GM12878 (cell line): ENCODE results near the gene CDC42EP3. TPM values are rescaled to one million over a fixed set of nuclear protein-coding genes. Genes with fewer than 3 reads are reported as not detected.

Experiments
- BRCA1 ChIP-seq: IDR thresholded peaks from 2 replicates; pipeline ENCODE4 v1.6.1; 2011; ENCODE audit warnings: low read depth, low read length, improper control_type of control experiment
- CBFB ChIP-seq: IDR thresholded peaks from 2 replicates; pipeline ENCODE4 v1.6.1; 2016; ENCODE audit warnings: antibody characterized with exemption, low read depth
- E2F4 ChIP-seq: IDR thresholded peaks from 2 replicates; pipeline ENCODE4 v1.6.1; 2012; ENCODE audit warnings: low read depth, low read length, improper control_type of control experiment
- ELK1 ChIP-seq: IDR thresholded peaks from 2 replicates; pipeline ENCODE4 v1.6.1; 2012; ENCODE audit warnings: low read depth, low read length, improper control_type of control experiment
- EZH2 ChIP-seq: IDR thresholded peaks from 2 replicates; pipeline ENCODE4 v1.6.1; 2012; ENCODE audit warnings: low read depth, mild to moderate bottlenecking, control low read depth, inconsistent platforms, low read length, borderline replicate concordance; ENCODE audit not compliant: control insufficient read depth
- FOS ChIP-seq: IDR thresholded peaks from 3 replicates; pipeline ENCODE4 v1.6.1; 2011; ENCODE audit warnings: borderline replicate concordance; ENCODE audit not compliant: insufficient read length; ENCODE audit errors: extremely low read depth
- HDAC6 ChIP-seq: fragments of 200-600 bp; sonication (generic); IDR thresholded peaks from one replicate; pipeline ENCODE4 v1.8.0; 2017; ENCODE audit warnings: antibody characterized with exemption; ENCODE audit not compliant: unreplicated experiment
- HDGF ChIP-seq: fragments of 450-650 bp; IDR thresholded peaks from 2 replicates; pipeline ENCODE4 v1.6.1; 2016; ENCODE audit warnings: antibody characterized with exemption
- PBX3 ChIP-seq: IDR thresholded peaks from 2 replicates; pipeline ENCODE4 v1.6.1; 2011; ENCODE audit warnings: mild to moderate bottlenecking, low read depth, low read length, moderate library complexity; ENCODE audit not compliant: insufficient replicate concordance
- RAD21 ChIP-seq: IDR thresholded peaks from 2 replicates; pipeline ENCODE4 v1.6.1; 2011; ENCODE audit warnings: mild to moderate bottlenecking, low read depth, low read length, moderate library complexity; ENCODE audit not compliant: insufficient read depth
- RCOR1 ChIP-seq: conservative IDR thresholded peaks from 2 replicates; pipeline ENCODE4 v1.6.1; 2012; ENCODE audit warnings: low read depth, low read length, improper control_type of control experiment
- RFX5 ChIP-seq: IDR thresholded peaks from 2 replicates; pipeline ENCODE4 v1.6.1; 2011; ENCODE audit warnings: low read depth, low read length, improper control_type of control experiment
- SMARCA5 ChIP-seq: fragments of 450-650 bp; IDR thresholded peaks from 2 replicates; pipeline ENCODE4 v1.6.1; 2017; ENCODE audit warnings: mild to moderate bottlenecking
- TAF1 ChIP-seq: IDR thresholded peaks from 2 replicates; pipeline ENCODE4 v1.6.1; 2011; ENCODE audit warnings: mild to moderate bottlenecking, low read depth, low read length, borderline replicate concordance
- TCF12 ChIP-seq: IDR thresholded peaks from 2 replicates; pipeline ENCODE4 v1.6.1; 2011; ENCODE audit warnings: low read depth, mild to moderate bottlenecking, low read length
- YBX1 ChIP-seq: fragments of 450-650 bp; IDR thresholded peaks from 2 replicates; pipeline ENCODE4 v1.6.1; 2016; ENCODE audit warnings: antibody characterized with exemption
- ZBTB33 ChIP-seq: fragments of 450-650 bp; IDR thresholded peaks from 2 replicates; pipeline ENCODE4 v1.6.1; 2017; ENCODE audit warnings: mild to moderate bottlenecking
- polyA plus RNA-seq, 11 experiments: library from polyadenylated mRNA; depleted of rRNA in 4 of 11; unstranded in 6 of 11; stranded (reverse) in 5 of 11; fragments of >200 nt; fragmentation: Nextera tagmentation in 4 of 11; fragmentation: Illumina TruSeq in 1 of 11; extraction: Ambion mirVana in 4 of 11; extraction: Trizol in 1 of 11; gene quantifications; 1 replicate in 1 of 11; 2 replicates in 10 of 11; pipeline versions ENCODE4 v1.2.1 to v1.2.3, GENCODE V29; 2011 to 2016; ENCODE audit warnings: inconsistent platforms in 2 of 11, missing spikeins in 2 of 11, low read depth in 1 of 11
- total RNA-seq, 4 experiments: library from RNA; depleted of rRNA in 3 of 4; stranded (reverse); fragments of >200 nt in 3 of 4; fragmentation: Illumina TruSeq in 1 of 4; extraction: Trizol in 1 of 4; gene quantifications; 2 replicates each; pipeline versions ENCODE4 v1.2.1 to v1.2.3, GENCODE V29; 2013 to 2021
- TF ChIP-seq, protein P1 (sequence below): fragments of 450-650 bp; formaldehyde crosslinking; IDR thresholded peaks from 2 replicates; pipeline ENCODE4 v1.5.0; 2022; ENCODE audit warnings: mild to moderate bottlenecking, missing genetic modification characterization
- TF ChIP-seq, protein P2 (sequence below): fragments of 450-650 bp; formaldehyde crosslinking; IDR thresholded peaks from 2 replicates; pipeline ENCODE4 v1.4.0; 2020; ENCODE audit warnings: mild to moderate bottlenecking, moderate library complexity

CDC42EP3 gene
- total and polyA plus RNA-seq, 10 of the 15 experiments (the other 5 are each of a cell fraction or from before 2014, with no cell fraction given) = 11.8 to 86.9 (median 52.9) TPM

DNA sequence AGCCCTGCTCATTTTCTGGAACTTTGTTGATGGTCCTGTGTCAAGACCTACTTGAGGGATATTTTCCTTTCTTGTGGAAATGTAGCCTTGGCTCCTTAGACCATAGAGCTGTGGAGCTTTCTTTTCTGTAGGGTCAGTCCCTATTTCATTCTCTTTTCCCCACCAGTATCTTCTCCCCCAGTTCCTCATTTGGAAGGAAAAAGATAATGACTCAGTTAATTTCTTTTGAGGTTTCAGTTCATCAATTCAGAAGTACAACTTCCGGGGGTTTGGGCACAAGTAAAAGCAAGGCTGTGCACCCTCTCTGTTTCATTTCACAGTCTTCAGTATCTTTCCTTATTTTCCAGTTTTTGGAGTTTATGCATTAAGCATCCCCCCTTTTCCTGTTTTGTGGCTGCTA, 70.7 kb downstream of the CDC42EP3 start (continued):
- TF ChIP-seq ELK1 (no peak), RFX5 (no peak), RCOR1 (no peak), YBX1 (no peak), PBX3 (no peak), RAD21 (no peak), BRCA1 (no peak), HDAC6 (no peak), TCF12 (no peak), HDGF (no peak), E2F4 (no peak), EZH2 (no peak), SMARCA5 (no peak), ZBTB33 (no peak), CBFB (no peak), TAF1 (no peak), FOS (no peak)
- TF ChIP-seq, protein P1, sequence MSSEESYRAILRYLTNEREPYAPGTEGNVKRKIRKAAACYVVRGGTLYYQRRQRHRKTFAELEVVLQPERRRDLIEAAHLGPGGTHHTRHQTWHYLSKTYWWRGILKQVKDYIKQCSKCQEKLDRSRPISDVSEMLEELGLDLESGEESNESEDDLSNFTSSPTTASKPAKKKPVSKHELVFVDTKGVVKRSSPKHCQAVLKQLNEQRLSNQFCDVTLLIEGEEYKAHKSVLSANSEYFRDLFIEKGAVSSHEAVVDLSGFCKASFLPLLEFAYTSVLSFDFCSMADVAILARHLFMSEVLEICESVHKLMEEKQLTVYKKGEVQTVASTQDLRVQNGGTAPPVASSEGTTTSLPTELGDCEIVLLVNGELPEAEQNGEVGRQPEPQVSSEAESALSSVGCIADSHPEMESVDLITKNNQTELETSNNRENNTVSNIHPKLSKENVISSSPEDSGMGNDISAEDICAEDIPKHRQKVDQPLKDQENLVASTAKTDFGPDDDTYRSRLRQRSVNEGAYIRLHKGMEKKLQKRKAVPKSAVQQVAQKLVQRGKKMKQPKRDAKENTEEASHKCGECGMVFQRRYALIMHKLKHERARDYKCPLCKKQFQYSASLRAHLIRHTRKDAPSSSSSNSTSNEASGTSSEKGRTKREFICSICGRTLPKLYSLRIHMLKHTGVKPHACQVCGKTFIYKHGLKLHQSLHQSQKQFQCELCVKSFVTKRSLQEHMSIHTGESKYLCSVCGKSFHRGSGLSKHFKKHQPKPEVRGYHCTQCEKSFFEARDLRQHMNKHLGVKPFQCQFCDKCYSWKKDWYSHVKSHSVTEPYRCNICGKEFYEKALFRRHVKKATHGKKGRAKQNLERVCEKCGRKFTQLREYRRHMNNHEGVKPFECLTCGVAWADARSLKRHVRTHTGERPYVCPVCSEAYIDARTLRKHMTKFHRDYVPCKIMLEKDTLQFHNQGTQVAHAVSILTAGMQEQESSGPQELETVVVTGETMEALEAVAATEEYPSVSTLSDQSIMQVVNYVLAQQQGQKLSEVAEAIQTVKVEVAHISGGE = no peak
- TF ChIP-seq, protein P2, sequence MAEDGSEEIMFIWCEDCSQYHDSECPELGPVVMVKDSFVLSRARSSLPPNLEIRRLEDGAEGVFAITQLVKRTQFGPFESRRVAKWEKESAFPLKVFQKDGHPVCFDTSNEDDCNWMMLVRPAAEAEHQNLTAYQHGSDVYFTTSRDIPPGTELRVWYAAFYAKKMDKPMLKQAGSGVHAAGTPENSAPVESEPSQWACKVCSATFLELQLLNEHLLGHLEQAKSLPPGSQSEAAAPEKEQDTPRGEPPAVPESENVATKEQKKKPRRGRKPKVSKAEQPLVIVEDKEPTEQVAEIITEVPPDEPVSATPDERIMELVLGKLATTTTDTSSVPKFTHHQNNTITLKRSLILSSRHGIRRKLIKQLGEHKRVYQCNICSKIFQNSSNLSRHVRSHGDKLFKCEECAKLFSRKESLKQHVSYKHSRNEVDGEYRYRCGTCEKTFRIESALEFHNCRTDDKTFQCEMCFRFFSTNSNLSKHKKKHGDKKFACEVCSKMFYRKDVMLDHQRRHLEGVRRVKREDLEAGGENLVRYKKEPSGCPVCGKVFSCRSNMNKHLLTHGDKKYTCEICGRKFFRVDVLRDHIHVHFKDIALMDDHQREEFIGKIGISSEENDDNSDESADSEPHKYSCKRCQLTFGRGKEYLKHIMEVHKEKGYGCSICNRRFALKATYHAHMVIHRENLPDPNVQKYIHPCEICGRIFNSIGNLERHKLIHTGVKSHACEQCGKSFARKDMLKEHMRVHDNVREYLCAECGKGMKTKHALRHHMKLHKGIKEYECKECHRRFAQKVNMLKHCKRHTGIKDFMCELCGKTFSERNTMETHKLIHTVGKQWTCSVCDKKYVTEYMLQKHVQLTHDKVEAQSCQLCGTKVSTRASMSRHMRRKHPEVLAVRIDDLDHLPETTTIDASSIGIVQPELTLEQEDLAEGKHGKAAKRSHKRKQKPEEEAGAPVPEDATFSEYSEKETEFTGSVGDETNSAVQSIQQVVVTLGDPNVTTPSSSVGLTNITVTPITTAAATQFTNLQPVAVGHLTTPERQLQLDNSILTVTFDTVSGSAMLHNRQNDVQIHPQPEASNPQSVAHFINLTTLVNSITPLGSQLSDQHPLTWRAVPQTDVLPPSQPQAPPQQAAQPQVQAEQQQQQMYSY (CRISPR knock-in tag) = no peak
